Measurements from ENCODE around the gene DGUOK.
"Not testable (repeated sequence)": the region's sequence is repeated elsewhere in the genome, so short reads cannot be mapped to it uniquely, and the experiment has no call there.

Gene DGUOK

GRCh38 chr2:73921581-73921980 lies 5.1 kb upstream of the DGUOK start:
- ATAC-seq: no peak

DNA sequence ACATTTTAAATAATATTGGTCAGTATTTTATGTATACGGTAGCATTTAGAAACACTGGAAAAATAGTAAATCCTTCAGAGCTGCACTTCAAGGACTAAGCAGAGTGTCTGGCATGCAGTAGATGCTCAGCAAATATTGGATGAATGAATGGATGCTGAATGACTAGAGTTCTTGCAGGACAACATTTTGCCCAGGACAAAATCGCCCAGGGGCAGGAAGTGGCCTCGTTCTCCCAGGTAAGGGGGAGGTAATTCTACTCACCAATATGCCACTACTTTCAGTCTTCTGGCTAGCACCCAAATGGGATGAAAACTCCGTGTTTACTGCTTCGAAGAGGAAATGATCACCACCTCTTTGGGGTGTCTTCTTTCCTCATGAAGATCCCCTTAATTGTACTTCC lies 4.0 kb upstream of the DGUOK start:
- ATAC-seq: no peak

DNA sequence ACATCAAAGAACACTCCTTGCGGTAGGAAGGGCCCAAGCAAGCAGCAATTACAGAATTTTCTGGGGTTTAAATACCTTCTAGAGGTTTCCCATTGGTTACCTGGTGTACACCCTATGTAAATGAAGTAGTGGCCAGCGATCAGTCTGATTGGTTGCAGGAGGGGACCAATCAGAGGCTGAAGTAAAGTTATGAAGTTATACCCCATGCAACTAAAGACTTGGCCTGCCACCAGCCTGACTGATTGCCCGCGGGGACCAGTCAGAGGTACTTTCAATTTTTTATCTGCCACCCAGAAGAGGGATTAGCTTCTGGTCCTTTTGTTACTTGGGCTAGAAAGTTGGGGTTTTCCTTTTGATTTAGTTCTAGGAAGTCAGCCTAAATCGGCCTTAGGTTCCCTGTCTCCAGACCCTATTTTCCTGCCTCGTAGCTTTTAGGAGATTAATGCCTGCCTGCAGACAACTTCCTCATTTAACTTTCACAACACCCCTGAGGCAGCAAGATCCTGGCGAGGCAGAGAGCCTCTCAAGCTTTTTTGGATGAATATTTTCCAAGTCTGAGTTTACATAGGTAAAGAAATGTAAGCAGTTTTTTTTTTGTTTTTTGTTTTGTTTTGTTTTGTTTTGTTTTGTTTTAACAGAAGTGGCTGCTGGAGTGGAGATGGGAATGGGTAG lies 1.5 kb upstream of the DGUOK start:
- ATAC-seq: no peak

GRCh38 chr2:73925853-73926492 lies 707 bp upstream of the DGUOK start:
- ATAC-seq: no peak

DNA sequence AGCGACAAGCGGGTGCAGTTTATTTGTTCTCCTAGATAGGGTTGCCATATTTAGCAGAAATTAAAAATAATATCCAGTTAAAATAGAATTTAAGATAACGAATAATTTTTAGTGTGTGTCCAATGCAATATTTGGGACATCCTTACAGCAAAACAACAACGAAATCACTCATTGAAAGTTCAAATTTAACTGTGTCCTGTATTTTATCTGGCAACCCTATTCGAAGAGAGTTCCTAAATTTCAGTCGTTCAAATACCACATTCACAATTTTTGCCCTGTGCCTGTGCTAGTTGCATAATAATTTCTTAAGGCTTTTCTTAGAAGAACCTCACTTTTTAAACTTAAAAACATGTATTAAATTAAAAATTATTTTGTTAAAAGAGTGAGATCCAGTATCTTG lies 664 bp downstream of the DGUOK start:
- no peak for ATAC-seq

- ATAC-seq: no peak
Observed at GRCh38 chr2:73928963-73929347, 2.3 kb downstream of the DGUOK start.

GRCh38 chr2:73930386-73930785 lies 3.7 kb downstream of the DGUOK start:
- ATAC-seq: no peak

- peak; percentile 97 to 99 for ATAC-seq
Observed at GRCh38 chr2:73931531-73932500, 5.1 kb downstream of the DGUOK start.

- ATAC-seq: no peak
Observed at GRCh38 chr2:73933194-73933593, 6.5 kb downstream of the DGUOK start.

GRCh38 chr2:73935641-73936040 lies 9.0 kb downstream of the DGUOK start:
- no peak for ATAC-seq

- ATAC-seq: no peak
Observed at GRCh38 chr2:73937103-73937885, 10.6 kb downstream of the DGUOK start.

- ATAC-seq: no peak
Observed at GRCh38 chr2:73937899-73938298, 11.2 kb downstream of the DGUOK start.

GRCh38 chr2:73938718-73939352 lies 12.2 kb downstream of the DGUOK start:
- peak; percentile 79 to 80 for ATAC-seq

- ATAC-seq: peak; percentile 22 to 34
Observed at GRCh38 chr2:73939419-73939818, 12.7 kb downstream of the DGUOK start.

GRCh38 chr2:73940066-73940465 lies 13.4 kb downstream of the DGUOK start:
- not testable (repeated sequence) for ATAC-seq

DNA sequence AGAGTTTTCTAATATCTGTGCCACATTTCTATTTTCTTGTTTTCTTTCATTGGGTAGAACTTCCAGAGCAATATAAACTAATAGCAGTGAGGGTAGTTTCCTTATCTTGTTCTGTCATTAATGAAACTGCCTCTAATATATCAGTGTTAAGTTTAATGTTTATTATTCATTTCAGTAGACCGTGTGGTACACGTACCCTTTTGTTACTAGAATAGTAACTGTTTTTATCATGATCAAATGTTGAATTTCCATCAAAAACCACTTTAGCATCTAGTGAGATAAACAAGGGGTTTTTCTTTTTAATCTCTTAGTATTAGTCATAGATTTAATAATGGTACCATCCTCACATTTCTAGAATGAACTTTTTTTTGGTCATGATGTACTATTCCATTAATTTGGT lies 16.0 kb downstream of the DGUOK start:
- ATAC-seq: peak; percentile 56 to 61

GRCh38 chr2:73944714-73945113 lies 18.0 kb downstream of the DGUOK start:
- ATAC-seq: peak; percentile 65 to 73

DNA sequence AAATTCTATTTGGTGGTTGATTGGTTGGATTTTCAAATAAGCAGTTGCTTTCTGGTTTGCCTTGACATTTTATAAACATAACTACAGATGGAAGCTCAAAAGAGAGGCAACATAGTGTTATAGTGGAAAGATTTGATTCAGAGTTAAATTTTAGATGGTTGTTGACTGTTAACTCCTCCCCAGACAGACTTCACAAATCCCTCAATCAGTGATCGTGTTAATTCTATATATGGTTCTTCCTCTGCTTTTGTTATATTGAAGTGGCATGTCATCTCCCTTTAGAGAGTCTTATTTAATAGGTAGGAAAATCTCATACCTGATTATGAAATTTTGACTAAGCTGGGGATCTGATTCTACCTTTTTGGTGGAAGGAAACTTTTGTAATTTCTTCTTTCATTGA lies 19.5 kb downstream of the DGUOK start:
- ATAC-seq: no peak

- ATAC-seq: no peak
Observed at GRCh38 chr2:73946666-73947065, 20.0 kb downstream of the DGUOK start.

DNA sequence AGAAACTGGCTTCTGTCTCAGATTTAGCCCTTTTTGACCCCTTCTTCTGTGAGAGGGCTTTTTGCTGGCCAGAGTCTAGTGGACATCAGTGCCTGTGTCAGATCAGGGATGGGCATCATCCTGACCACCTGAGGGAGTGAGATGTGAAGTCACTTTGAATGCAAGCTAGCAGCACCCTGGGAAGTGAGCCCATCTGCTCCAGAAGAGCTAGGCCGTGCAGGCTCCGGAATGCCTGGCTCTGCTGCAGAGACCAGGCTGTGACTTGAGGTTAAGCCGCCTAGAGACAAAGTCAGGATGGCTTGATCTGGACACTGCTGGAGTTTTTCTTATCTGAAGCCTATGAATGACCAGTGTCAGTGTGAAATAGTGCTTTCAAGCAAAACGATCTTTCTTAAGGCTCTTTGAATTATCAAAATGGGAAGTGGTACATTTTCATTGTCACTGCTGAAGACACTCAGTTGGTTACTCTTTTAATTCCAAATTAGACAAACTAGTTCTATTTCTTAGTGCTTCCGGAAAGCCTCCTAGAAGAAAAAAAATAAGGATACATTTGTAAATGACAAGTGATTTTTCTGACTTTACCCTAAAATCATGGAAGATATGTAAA lies 20.8 kb downstream of the DGUOK start:
- ATAC-seq: no peak

DNA sequence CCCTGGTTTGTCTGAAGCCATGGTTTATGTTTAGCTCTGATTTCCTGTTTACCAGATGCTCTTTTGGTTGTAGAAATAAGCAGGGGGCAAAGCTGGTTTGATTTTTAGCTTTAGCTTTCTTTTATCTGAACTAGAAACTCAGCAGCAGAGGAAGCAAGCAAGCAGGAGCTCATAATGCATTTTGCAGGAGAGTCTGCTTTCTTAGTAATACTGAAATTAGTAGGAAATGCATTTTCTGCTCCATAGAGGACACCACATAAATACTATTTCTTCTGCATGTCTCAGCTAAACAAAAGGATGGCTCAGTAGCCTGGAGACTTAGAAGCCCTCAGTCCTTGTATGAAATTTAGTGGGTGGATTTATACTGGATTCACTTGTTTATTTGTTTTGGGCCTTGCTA lies 23.1 kb downstream of the DGUOK start:
- ATAC-seq: no peak
